Esophagus muscularis mucosa (tissue), 4 donors: ENCODE results near the gene PDGFD.

ENCODE experiments used
- EP300 ChIP-seq: sonication (generic); formaldehyde crosslinking; IDR thresholded peaks from one replicate; pipeline ENCODE4 v1.6.1; 2017; ENCODE audit warnings: antibody characterized with exemption
- POLR2AphosphoS5 ChIP-seq, 2 donors: sonication (generic); formaldehyde crosslinking; IDR thresholded peaks; one replicate each; pipeline ENCODE4 v1.6.1; 2017; ENCODE audit warnings: antibody characterized with exemption in 2 of 2
- TF ChIP-seq, protein P1 (sequence below), 3 experiments: fragments of 200-600 bp in 2 of 3; fragments of 450-650 bp in 1 of 3; sonication (generic) in 2 of 3; IDR thresholded peaks; one replicate each; pipeline ENCODE4 v1.5.1; 2017 to 2019; ENCODE audit warnings: antibody characterized with exemption in 3 of 3, mild to moderate bottlenecking in 2 of 3, moderate library complexity in 1 of 3

DNA sequence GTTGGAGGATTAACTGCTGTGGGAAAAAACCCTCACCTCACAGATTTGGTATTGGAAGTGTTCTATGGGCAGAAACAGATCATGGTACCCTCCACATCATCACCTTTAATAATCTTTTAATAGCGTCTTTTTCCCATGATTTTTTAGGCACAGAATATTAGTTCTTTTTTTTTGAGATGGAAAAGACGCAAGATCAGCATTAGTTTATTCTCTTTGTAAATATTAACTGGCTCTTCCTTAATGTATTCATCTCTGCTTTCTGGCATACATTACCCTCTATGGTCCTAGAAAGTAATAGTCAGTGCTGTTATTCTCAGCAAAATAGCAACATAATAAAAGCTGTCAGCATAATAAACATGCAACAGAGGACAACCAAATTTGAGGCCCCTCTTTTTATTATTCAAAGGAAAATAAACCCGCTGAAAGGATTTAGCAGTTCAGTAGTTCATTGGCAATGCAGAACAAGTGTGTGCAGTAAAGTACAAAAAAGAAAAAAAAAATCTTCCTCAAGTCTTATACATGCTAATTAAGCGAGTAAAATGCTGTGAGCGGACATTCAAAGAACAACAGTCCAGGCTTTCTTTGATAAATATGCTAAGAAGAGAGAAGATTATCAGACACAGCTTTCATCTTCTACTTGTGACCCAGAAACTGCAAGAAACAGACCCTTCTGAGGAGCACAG, 165.0 kb downstream of the PDGFD start:
- TF ChIP-seq POLR2AphosphoS5 (IDR thresholded peaks at IDR 0.05) (no peak), EP300 (no peak)
- TF ChIP-seq, protein P1, sequence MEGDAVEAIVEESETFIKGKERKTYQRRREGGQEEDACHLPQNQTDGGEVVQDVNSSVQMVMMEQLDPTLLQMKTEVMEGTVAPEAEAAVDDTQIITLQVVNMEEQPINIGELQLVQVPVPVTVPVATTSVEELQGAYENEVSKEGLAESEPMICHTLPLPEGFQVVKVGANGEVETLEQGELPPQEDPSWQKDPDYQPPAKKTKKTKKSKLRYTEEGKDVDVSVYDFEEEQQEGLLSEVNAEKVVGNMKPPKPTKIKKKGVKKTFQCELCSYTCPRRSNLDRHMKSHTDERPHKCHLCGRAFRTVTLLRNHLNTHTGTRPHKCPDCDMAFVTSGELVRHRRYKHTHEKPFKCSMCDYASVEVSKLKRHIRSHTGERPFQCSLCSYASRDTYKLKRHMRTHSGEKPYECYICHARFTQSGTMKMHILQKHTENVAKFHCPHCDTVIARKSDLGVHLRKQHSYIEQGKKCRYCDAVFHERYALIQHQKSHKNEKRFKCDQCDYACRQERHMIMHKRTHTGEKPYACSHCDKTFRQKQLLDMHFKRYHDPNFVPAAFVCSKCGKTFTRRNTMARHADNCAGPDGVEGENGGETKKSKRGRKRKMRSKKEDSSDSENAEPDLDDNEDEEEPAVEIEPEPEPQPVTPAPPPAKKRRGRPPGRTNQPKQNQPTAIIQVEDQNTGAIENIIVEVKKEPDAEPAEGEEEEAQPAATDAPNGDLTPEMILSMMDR (IDR thresholded peaks at IDR 0.05), result no peak
